Measurements from ENCODE around the gene LCE5A.
"Not testable (repeated sequence)": the region's sequence is repeated elsewhere in the genome, so short reads cannot be mapped to it uniquely, and the experiment has no call there.

Gene LCE5A, protein sequence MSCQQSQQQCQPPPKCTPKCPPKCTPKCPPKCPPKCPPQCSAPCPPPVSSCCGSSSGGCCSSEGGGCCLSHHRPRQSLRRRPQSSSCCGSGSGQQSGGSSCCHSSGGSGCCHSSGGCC

GRCh38 chr1:152510503-152510902 lies at the start of gene LCE5A:
TSS of gene LCE5A (plus strand) at chr1:152510803. CDS start at chr1:152511535, 732 bp downstream.
- DNase-seq: no peak

GRCh38 chr1:152461544-152461943 lies 49.1 kb upstream of the LCE5A start:
- DNase-seq: no peak

DNA sequence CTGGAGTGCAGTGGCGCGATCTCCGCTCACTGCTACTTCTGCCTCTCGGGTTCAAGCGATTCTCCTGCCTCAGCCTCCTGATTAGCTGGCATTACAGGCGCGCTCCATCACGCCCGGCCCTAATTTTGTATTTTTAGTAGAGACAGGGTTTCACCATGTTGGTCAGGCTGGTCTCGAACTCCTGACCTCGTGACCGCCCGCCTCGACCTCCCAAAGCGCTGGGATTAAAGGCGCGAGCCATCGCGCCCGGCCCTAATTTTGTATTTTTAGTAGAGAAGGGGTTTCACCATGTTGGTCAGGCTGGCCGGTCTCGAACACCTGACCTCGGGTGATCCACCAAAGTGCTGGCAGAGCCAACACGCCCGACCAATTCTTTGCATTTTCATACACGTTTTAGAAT lies 48.0 kb upstream of the LCE5A start:
- no peak for DNase-seq

- no peak for DNase-seq
Observed at GRCh38 chr1:152466217-152466616, 44.4 kb upstream of the LCE5A start.

- no peak for DNase-seq
Observed at GRCh38 chr1:152473887-152474537, 36.6 kb upstream of the LCE5A start.

DNA sequence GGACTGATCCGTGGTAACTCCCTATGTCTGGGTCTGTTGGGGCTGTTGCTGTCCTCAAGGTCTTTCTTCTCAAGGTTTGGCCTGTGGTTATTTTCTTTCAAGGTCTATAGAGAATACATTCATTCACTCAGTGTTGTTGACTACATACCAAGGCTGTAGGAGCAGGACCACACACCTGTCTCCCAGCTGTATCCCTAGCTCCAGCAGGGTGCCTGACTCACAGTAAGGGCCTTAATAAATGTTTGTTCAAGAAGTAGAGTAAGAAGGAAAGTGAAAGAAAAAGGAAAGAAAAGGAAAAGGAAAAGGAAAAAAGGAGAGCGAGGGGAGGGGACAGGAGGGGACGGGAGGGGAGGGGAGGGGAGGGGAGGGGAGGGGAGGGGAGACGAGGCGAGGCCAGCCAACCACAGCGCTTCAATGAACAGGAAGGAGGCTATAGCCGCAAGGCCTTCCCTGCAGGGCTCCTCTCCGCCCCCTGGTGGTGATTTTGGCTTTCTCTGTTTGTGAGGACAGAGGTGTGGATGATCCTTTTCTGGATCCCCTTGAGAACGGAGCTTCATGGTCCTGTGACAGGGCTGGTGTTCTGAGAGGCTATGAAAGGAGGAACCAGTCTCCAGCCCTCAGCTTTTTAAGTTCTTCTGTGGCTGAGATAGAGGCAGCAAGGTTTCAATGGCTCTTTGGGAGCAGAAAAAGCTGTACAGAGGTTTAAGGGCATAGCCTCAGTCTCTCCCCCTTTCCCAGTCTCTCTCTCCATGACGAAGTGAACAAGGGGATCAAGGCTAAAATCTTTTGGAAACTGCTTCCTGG lies 30.6 kb upstream of the LCE5A start:
- DNase-seq: no peak

DNA sequence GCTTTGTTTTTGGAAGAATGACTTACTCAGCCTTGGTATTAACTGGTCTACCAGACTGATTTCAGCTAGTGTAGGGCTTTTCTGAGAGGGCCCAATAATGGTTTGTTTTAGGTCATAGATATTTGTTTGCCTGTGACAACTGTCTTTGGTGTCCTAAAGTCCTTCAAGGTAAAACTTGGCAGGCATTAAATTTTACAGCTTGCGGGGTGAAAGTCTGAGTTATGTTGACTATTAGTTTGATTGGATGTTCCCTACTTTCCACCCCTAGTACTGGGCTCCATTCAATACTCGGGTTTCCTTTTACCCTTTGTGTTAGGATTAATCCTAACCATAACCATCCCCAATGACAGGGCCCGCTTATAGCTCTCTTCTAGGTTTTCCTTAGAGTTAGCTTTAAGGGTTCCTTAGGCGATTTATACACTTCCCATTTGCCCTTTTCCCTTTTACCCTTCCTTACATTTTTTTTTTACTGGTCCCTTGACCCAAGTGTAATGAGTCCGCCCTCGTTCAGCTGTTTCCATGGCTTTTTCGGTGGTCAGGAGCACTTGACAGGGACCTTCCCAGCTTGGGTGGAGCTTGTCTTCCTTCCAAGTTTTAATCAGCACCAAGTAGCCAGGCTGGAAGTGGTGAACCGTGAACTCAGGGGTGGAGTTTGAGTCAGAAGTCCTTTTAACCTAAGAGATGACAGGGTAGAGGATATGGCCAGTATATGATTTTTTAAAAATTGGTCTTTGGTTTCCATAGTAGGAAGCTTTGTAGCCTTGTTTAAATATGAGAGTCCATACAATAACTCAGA lies 28.5 kb upstream of the LCE5A start:
- no peak for DNase-seq

GRCh38 chr1:152486400-152487006 lies 24.1 kb upstream of the LCE5A start:
- no peak for DNase-seq

GRCh38 chr1:152487871-152488270 lies 22.7 kb upstream of the LCE5A start:
- no peak for DNase-seq

DNA sequence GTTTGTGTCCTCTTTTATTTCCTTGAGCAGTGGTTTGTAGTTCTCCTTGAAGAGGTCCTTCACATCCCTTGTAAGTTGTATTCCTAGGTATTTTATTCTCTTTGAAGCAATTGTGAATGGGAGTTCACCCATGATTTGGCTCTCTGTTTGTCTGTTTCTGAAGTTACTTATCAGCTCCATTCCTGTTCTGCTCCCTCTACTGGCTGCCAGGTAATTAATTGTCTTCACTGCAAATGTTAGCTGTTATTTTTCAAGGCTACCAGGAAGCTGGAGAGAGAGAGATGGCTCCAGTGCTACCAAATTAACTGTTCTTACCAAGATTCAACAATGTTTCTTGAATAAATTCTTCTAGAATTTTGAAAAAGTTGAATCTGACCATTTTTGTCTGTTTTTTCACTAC lies 19.1 kb upstream of the LCE5A start:
- not testable (repeated sequence) for DNase-seq

DNA sequence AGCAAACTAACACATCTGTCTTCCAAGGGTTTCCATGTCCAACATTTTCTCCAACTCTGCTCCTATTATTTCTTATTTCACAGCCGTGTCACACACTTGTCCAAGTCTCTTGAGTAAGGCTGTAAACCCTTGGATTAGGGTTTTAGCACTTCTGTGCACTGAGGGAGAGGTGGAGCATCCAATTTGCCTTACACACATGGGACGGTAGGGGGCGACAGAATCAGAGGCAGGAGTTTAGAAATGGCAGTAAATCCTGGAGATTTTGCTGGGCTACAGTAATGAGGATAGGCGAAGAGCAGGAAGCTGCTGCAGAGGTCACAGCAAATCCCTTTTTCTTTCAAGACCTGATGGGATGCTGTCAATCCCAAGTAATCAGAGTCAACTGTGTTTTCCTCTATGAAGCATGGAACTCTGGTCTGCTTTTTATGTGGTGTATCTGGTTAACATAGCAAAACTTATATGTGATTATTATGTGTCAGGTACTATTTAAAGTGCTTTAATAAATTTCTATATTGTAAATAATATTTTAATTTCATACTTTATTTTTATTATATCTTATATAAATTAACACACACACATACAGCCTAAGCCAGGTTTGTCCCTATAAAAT lies 15.4 kb upstream of the LCE5A start:
- no peak for DNase-seq

- no peak for DNase-seq
Observed at GRCh38 chr1:152497273-152497672, 13.3 kb upstream of the LCE5A start.

DNA sequence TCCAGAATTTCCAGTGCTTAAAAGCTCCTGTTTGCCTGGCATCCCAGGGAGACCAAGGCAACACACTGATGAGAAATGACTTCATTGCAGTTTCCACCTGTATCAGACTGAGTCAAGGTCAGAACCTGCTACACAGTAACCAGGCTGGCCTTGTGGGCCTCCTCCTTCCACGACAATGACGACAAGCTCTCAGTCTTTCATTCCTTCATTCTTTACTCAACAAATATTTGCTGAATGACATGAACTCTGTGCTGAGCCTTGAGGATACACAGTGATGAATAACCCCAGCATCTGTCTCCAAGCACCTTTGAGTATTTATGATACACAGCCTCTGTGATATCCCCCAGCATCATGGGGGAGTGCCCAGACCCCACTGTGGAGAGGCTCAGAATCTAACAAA lies 8.9 kb upstream of the LCE5A start:
- no peak for DNase-seq

DNA sequence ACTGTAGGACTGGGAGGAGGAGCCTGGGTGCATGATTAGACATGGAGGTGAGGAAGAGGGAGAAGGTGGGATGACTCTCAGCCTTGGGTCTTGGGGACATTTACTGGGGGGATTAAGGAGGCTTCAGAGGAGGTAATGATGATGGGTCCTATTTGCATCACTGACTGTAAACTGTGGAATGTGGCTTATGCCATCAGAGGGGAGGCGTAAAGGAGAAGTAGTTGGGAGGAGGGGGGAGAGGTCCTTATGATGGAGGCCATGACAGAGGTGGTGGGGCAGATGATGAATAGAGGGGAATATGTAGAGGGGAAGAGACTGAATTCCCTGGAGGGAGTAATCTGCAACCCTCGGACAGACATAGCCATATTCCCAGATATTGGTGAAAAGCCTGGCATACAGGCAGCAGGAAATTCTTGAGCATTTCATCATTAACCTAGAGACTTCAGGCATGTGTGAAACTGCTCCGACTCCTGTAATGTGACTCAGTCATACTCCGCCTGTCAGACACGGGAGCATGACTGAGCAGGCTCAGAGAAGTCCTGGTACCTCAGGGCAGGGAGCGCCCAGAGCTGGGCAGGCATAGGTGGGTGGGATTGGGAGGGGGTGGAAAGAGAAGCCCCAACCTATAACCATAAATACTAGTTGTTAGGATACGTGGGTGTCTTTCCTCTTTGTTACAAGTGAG lies 8.0 kb upstream of the LCE5A start:
- DNase-seq: no peak

DNA sequence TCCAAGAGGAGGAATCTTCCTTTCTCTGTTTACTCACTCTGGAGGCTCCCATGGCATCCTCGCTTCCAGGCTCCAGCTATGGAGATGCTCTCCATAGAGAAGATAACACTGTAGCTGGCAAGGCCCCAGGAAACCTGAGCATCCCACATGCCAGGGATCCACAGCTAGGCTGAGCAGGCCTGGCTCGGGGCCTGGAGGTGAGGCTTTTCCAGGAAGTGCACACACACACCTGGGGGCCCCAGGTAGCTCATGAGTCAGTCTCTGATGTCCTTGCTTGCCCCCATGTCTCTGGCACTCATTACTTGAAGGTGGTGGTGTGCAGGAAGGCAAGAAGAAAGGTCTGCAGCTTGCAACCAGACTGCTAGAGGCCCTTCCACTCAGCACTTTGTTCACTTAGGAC lies 5.5 kb upstream of the LCE5A start:
- DNase-seq: no peak

- DNase-seq: no peak
Observed at GRCh38 chr1:152506899-152507498, 3.6 kb upstream of the LCE5A start.

DNA sequence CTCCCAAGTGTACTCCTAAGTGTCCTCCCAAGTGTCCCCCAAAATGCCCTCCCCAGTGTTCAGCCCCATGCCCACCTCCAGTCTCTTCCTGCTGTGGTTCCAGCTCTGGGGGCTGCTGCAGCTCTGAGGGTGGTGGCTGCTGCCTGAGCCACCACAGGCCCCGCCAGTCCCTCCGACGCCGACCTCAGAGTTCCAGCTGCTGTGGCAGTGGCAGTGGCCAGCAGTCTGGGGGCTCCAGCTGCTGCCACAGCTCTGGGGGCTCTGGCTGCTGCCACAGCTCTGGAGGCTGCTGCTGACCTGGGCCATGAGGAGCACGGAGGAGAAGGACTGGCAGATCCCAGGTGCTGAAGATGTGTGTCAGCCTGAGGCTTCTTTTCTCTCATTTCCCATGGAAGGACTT lies 993 bp downstream of the LCE5A start:
- DNase-seq: no peak

GRCh38 chr1:152513081-152513480 lies 2.5 kb downstream of the LCE5A start:
- DNase-seq: no peak

DNA sequence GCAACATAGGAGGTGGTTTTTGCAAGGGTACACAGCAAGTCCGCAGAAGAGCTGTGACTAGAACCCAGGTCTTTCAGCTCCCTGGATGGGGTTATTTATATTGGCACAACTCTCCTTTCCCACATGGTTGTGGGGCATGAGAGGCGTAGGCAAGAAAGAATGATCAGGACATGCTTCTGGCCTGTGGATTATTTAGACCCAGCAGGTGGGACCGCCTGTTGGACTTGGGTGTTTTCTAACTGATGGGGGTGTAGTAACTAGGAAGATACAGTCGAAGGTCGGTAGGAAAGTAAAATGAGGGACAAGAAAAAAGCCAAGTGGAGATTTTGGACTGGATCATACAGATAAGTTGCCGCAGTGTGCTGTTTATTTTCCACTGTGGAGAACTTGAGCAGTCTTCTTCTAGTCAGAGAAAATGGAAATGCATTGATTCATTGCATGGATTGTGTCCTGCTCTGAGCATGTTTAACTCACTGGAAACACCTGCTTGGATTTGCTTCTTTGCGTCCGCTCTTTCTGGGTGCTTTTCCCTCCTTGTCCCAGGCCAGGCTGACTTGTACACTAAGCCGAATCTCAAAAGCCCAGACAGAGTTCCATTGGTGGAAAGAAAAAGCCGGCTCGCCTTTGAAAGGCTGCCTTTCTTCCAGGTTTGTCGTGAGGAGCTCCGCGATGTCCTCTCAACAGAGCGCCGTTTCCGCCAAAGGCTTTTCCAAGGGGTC lies 4.3 kb downstream of the LCE5A start:
- DNase-seq: no peak

DNA sequence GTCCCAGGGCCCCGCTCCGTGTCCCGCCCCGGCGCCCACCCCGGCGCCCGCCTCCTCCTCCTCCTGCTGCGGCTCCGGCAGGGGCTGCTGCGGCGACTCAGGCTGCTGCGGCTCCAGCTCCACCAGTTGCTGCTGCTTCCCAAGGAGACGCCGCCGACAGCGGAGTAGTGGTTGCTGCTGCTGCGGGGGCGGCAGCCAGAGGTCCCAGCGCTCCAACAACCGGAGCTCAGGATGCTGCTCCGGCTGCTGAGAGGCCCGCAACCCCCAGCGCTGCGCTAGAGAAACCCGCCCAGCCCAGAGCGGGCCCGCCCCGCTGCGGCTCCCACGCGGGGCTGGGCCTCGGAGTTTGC lies 4.8 kb downstream of the LCE5A start:
- no peak for DNase-seq

DNA sequence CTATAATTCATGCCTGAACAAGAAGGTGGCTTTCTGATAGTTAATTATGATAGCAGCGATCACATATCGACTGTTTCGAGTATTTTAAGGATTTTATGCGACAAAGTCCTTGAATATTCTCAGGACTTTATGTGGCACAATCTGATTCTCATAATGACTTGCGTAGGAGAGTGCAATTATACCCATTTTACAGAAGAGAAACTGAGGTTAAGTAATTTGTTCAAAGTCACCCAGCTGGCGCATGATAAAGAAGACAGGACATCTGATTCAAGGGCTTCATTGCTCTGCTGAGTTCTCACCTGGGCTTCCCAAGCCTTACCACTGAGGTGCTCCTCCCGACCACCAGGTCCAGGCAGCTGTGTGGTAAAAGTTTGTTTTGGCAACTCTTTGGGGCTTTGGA lies 5.5 kb downstream of the LCE5A start:
- no peak for DNase-seq

Data from NCI-H2227 treated with DMSO at 0.1 percent for 48 hours (cell line).